Right lobe of liver (tissue), 4 donors: ENCODE results near the gene PDE6H.

ENCODE experiments used
- POLR2A ChIP-seq: fragments of 450-650 bp; IDR thresholded peaks from one replicate; pipeline ENCODE4 v1.6.1; 2017; ENCODE audit warnings: antibody characterized with exemption, mild to moderate bottlenecking
- TF ChIP-seq, protein P1 (sequence below), 4 donors: fragments of 200-600 bp in 3 of 4; fragments of 450-650 bp in 1 of 4; IDR thresholded peaks; one replicate each; pipeline versions ENCODE4 v1.5.1 to v1.8.0; 2016 to 2022; ENCODE audit warnings: antibody characterized with exemption in 4 of 4, mild to moderate bottlenecking in 2 of 4
- donor health status: DM: no; HTN: no; CAD: no.
- donor health status: DM: no; HTN: no; CAD: no.
- donor health status: DM: no; HTN: yes; CAD: no.

- TF ChIP-seq, protein P1, sequence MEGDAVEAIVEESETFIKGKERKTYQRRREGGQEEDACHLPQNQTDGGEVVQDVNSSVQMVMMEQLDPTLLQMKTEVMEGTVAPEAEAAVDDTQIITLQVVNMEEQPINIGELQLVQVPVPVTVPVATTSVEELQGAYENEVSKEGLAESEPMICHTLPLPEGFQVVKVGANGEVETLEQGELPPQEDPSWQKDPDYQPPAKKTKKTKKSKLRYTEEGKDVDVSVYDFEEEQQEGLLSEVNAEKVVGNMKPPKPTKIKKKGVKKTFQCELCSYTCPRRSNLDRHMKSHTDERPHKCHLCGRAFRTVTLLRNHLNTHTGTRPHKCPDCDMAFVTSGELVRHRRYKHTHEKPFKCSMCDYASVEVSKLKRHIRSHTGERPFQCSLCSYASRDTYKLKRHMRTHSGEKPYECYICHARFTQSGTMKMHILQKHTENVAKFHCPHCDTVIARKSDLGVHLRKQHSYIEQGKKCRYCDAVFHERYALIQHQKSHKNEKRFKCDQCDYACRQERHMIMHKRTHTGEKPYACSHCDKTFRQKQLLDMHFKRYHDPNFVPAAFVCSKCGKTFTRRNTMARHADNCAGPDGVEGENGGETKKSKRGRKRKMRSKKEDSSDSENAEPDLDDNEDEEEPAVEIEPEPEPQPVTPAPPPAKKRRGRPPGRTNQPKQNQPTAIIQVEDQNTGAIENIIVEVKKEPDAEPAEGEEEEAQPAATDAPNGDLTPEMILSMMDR (IDR thresholded peaks at IDR 0.05) = no peak
- TF ChIP-seq POLR2A = no peak
Observed at GRCh38 chr12:14968478-14968877, 4.4 kb upstream of the PDE6H start.
